ENCODE measurements around the gene TGFBR3. TPM values are rescaled to one million over a fixed set of nuclear protein-coding genes. Genes with fewer than 3 reads are reported as not detected.
"Not testable (repeated sequence)": the region's sequence is repeated elsewhere in the genome, so short reads cannot be mapped to it uniquely, and the experiment has no call there.

Gene TGFBR3
- total RNA-seq, 1 donor, result 118 TPM

GRCh38 chr1:91844862-91845528 is 41.0 kb downstream of the TGFBR3 start:
- TF ChIP-seq CTCF (IDR thresholded peaks at IDR 0.05; ENCODE audit: insufficient read depth, low read length), result no peak
- no peak overlapping the region for H3K4me3 ChIP-seq (ENCODE audit: low read depth, low read length)
- peak; percentile 98 for DNase-seq (ENCODE audit: low read depth)

- no peak for TF ChIP-seq CTCF (IDR thresholded peaks at IDR 0.05; ENCODE audit: insufficient read depth, low read length)
- DNase-seq (ENCODE audit: low read depth), result no peak
- no peak overlapping the region for H3K4me3 ChIP-seq (ENCODE audit: low read depth, low read length)
Observed at GRCh38 chr1:91843843-91844242, 42.1 kb downstream of the TGFBR3 start.

- no peak for DNase-seq (ENCODE audit: low read depth)
- no peak overlapping the region for H3K4me3 ChIP-seq (ENCODE audit: low read depth, low read length)
- TF ChIP-seq CTCF (IDR thresholded peaks at IDR 0.05; ENCODE audit: insufficient read depth, low read length), result no peak
Observed at GRCh38 chr1:91842563-91842962, 43.4 kb downstream of the TGFBR3 start.

GRCh38 chr1:91842056-91842455 is 43.9 kb downstream of the TGFBR3 start:
- no peak for DNase-seq (ENCODE audit: low read depth)

GRCh38 chr1:91840276-91840675 is 45.7 kb downstream of the TGFBR3 start:
- H3K4me3 ChIP-seq (ENCODE audit: low read depth, low read length), result not testable (repeated sequence)
- DNase-seq (ENCODE audit: low read depth), result peak; percentile 33

More at GRCh38 chr1:91842056-91842455, 43.9 kb downstream of the TGFBR3 start:
- TF ChIP-seq CTCF (IDR thresholded peaks at IDR 0.05; ENCODE audit: insufficient read depth, low read length), result no peak
- no peak overlapping the region for H3K4me3 ChIP-seq (ENCODE audit: low read depth, low read length)

GRCh38 chr1:91836331-91837040 is 49.5 kb downstream of the TGFBR3 start:
- no peak for DNase-seq (ENCODE audit: low read depth)
- no peak for TF ChIP-seq CTCF (IDR thresholded peaks at IDR 0.05; ENCODE audit: insufficient read depth, low read length)
- no peak overlapping the region for H3K4me3 ChIP-seq (ENCODE audit: low read depth, low read length)

GRCh38 chr1:91835087-91835521 is 50.8 kb downstream of the TGFBR3 start:
- no peak for TF ChIP-seq CTCF (IDR thresholded peaks at IDR 0.05; ENCODE audit: insufficient read depth, low read length)
- no peak overlapping the region for H3K4me3 ChIP-seq (ENCODE audit: low read depth, low read length)
- no peak for DNase-seq (ENCODE audit: low read depth)

GRCh38 chr1:91834549-91834948 is 51.4 kb downstream of the TGFBR3 start:
- not testable (repeated sequence) for H3K4me3 ChIP-seq (ENCODE audit: low read depth, low read length); DNase-seq (ENCODE audit: low read depth)
